Measurements from ENCODE around the gene AK3.
"Not testable (repeated sequence)": the region's sequence is repeated elsewhere in the genome, so short reads cannot be mapped to it uniquely, and the experiment has no call there.

Gene AK3

GRCh38 chr9:4771788-4772187 is 30.8 kb upstream of the AK3 start:
- no peak overlapping the region for H3K4me3 ChIP-seq (ENCODE audit: low read length in 2 of 2)
- no peaks in the 10 kb centered on the region for H3K9me3 ChIP-seq (ENCODE audit: control insufficient read depth in 2 of 2, low read length in 2 of 2)
- H3K4me1 ChIP-seq (ENCODE audit: control insufficient read depth in 2 of 2, insufficient read depth in 2 of 2, low read length in 2 of 2) = no peaks in the 10 kb centered on the region
- no peak overlapping the region for H3K9ac ChIP-seq (ENCODE audit: low read depth in 1 of 2, low read length in 2 of 2)
- no peak overlapping the region for H3K27ac ChIP-seq (ENCODE audit: low read depth in 2 of 2, low read length in 2 of 2)
- no peaks in the 10 kb centered on the region for H3K27me3 ChIP-seq (ENCODE audit: control insufficient read depth in 2 of 2, insufficient read depth in 2 of 2, low read length in 2 of 2)
- H3K36me3 ChIP-seq (ENCODE audit: control insufficient read depth in 2 of 2, insufficient read depth in 2 of 2, low read length in 2 of 2) = no peaks in the 10 kb centered on the region

DNA sequence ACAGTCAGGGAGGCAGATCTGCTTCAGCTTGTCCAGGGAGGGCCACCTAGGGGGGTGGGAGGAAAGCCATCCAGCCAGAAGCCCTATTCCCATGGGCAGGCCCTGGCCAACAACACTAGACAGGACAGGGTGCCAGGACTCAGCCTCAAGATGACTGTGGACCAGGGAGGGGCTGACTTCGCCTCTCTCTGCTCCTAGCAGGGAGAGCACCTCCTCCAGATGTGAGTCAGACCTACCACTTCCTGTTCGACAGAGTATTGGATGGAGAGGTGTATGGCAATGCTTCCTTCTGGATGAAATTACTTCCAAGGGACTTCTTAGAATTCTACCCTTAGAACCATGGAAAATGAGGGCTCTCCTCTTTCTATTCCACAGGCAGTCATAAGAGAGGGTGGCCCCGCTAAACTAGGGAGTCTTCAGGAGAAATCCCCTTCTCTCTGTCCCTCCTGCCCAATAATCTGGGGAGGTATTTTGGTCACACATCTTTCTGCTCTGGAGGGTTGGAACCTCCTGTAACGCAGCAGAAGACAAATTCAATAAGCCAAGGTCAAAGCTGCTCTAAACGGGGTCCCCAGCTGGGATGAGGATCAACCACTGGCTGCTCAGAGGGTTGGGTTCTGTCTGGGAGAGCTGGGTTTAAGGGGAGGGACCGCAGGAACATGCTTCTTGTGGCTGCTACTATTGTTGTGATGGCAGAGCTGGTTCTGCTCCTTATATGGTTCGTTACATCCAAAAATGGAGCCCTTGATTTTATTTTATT is 28.5 kb upstream of the AK3 start:
- no peak overlapping the region for H3K9ac ChIP-seq (ENCODE audit: low read depth in 1 of 2, low read length in 2 of 2)
- no peaks in the 10 kb centered on the region for H3K4me1 ChIP-seq (ENCODE audit: control insufficient read depth in 2 of 2, insufficient read depth in 2 of 2, low read length in 2 of 2)
- H3K27me3 ChIP-seq (ENCODE audit: control insufficient read depth in 2 of 2, insufficient read depth in 2 of 2, low read length in 2 of 2) = no peaks in the 10 kb centered on the region
- no peak overlapping the region for H3K27ac ChIP-seq (ENCODE audit: low read depth in 2 of 2, low read length in 2 of 2)
- no peaks in the 10 kb centered on the region for H3K36me3 ChIP-seq (ENCODE audit: control insufficient read depth in 2 of 2, insufficient read depth in 2 of 2, low read length in 2 of 2)
- no peak overlapping the region for H3K4me3 ChIP-seq (ENCODE audit: low read length in 2 of 2)
- H3K9me3 ChIP-seq (ENCODE audit: control insufficient read depth in 2 of 2, low read length in 2 of 2) = no peaks in the 10 kb centered on the region

GRCh38 chr9:4768681-4769080 is 27.7 kb upstream of the AK3 start:
- Histone ChIP-seq H3K9ac (ENCODE audit: low read depth in 1 of 2, low read length in 2 of 2) (no peak overlapping the region), H3K9me3 (ENCODE audit: control insufficient read depth in 2 of 2, low read length in 2 of 2) (no peaks in the 10 kb centered on the region), H3K27ac (ENCODE audit: low read depth in 2 of 2, low read length in 2 of 2) (no peak overlapping the region), H3K36me3 (ENCODE audit: control insufficient read depth in 2 of 2, insufficient read depth in 2 of 2, low read length in 2 of 2) (no peaks in the 10 kb centered on the region), H3K27me3 (ENCODE audit: control insufficient read depth in 2 of 2, insufficient read depth in 2 of 2, low read length in 2 of 2) (no peaks in the 10 kb centered on the region), H3K4me3 (ENCODE audit: low read length in 2 of 2) (no peak overlapping the region), H3K4me1 (ENCODE audit: control insufficient read depth in 2 of 2, insufficient read depth in 2 of 2, low read length in 2 of 2) (peaks cover 0 to 1% of the 10 kb centered on the region in 2 donors)

GRCh38 chr9:4764033-4764432 is 23.0 kb upstream of the AK3 start:
- no peaks in the 10 kb centered on the region for H3K27me3 ChIP-seq (ENCODE audit: control insufficient read depth in 2 of 2, insufficient read depth in 2 of 2, low read length in 2 of 2)
- no peak overlapping the region for H3K4me3 ChIP-seq (ENCODE audit: low read length in 2 of 2)
- H3K27ac ChIP-seq (ENCODE audit: low read depth in 2 of 2, low read length in 2 of 2) = no peak overlapping the region
- no peak overlapping the region for H3K9ac ChIP-seq (ENCODE audit: low read depth in 1 of 2, low read length in 2 of 2)
- peaks cover 2 to 13% of the 10 kb centered on the region in 2 donors for H3K4me1 ChIP-seq (ENCODE audit: control insufficient read depth in 2 of 2, insufficient read depth in 2 of 2, low read length in 2 of 2)
- H3K36me3 ChIP-seq (ENCODE audit: control insufficient read depth in 2 of 2, insufficient read depth in 2 of 2, low read length in 2 of 2) = no peaks in the 10 kb centered on the region
- no peaks in the 10 kb centered on the region for H3K9me3 ChIP-seq (ENCODE audit: control insufficient read depth in 2 of 2, low read length in 2 of 2)

DNA sequence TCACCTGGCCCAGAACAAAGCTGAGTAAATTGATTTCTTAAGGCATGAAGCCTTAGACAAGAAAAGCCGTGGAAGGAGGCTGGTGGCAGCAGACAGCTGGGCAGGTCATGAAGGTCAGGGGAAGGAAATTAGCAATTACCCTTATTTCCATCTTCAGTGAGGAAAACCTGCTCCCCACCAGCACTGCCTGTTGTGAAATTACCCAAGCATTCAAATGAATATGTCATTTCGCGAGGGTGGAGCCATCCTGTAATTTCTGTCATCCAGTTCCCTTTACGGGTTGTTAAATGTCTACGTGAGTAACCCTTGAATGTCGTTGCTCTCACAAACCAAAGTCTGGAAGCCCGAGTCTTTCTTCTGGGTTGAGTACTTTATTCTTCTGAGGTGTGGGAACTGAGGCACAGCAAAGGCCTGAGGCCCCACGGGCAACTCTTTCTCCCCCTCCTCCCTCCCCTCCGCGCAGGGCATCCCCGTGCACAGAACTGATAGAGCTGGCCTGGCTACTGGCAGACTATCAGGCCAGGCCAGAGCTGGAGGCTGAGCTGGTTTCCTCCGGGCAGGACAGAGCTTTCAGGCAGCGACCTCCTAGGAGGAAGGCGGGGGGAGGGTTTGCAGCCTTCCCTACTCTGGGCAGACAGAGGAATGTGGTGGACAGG is 22.0 kb upstream of the AK3 start:
- no peaks in the 10 kb centered on the region for H3K36me3 ChIP-seq (ENCODE audit: control insufficient read depth in 2 of 2, insufficient read depth in 2 of 2, low read length in 2 of 2)
- no peaks in the 10 kb centered on the region for H3K9me3 ChIP-seq (ENCODE audit: control insufficient read depth in 2 of 2, low read length in 2 of 2)
- H3K4me1 ChIP-seq (ENCODE audit: control insufficient read depth in 2 of 2, insufficient read depth in 2 of 2, low read length in 2 of 2) = peaks cover 2 to 13% of the 10 kb centered on the region in 2 donors
- H3K27ac ChIP-seq (ENCODE audit: low read depth in 2 of 2, low read length in 2 of 2) = peak overlapping the region; percentile 82 to 84
- peak overlapping the region; percentile 65 to 78 for H3K4me3 ChIP-seq (ENCODE audit: low read length in 2 of 2)
- H3K9ac ChIP-seq (ENCODE audit: low read depth in 1 of 2, low read length in 2 of 2) = peak overlapping the region; percentile 70 to 78
- H3K27me3 ChIP-seq (ENCODE audit: control insufficient read depth in 2 of 2, insufficient read depth in 2 of 2, low read length in 2 of 2) = no peaks in the 10 kb centered on the region

- H3K27ac ChIP-seq (ENCODE audit: low read depth in 2 of 2, low read length in 2 of 2) = peak overlapping the region; percentile 82 to 84
- H3K27me3 ChIP-seq (ENCODE audit: control insufficient read depth in 2 of 2, insufficient read depth in 2 of 2, low read length in 2 of 2) = no peaks in the 10 kb centered on the region
- H3K9me3 ChIP-seq (ENCODE audit: control insufficient read depth in 2 of 2, low read length in 2 of 2) = no peaks in the 10 kb centered on the region
- H3K9ac ChIP-seq (ENCODE audit: low read depth in 1 of 2, low read length in 2 of 2) = peak overlapping the region; percentile 70 to 78
- H3K4me1 ChIP-seq (ENCODE audit: control insufficient read depth in 2 of 2, insufficient read depth in 2 of 2, low read length in 2 of 2) = peaks cover 2 to 13% of the 10 kb centered on the region in 2 donors
- peak overlapping the region; percentile 65 to 78 for H3K4me3 ChIP-seq (ENCODE audit: low read length in 2 of 2)
- H3K36me3 ChIP-seq (ENCODE audit: control insufficient read depth in 2 of 2, insufficient read depth in 2 of 2, low read length in 2 of 2) = no peaks in the 10 kb centered on the region
Observed at GRCh38 chr9:4762108-4762885, 21.3 kb upstream of the AK3 start.

DNA sequence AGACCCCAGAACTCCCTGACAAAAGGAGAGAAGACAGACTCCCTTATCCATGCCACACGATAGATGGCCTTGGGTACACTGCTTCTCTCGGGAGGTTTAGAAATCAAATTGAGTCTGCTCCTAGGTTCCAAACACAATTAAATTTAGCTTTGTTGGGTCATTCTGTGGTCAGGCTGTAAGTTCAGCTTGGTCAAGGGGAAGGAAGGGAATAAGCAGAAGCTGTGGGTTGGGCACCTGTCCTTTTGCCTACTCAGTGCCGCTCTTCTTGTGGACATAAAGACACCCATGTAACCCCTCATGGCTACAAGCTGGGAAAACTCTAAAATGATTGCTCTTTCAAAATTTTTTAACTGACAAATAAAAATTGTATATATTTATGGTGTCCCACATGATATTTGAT is 19.1 kb upstream of the AK3 start:
- Histone ChIP-seq H3K4me3 (ENCODE audit: low read length in 2 of 2) (no peak overlapping the region), H3K4me1 (ENCODE audit: control insufficient read depth in 2 of 2, insufficient read depth in 2 of 2, low read length in 2 of 2) (peaks cover 2 to 15% of the 10 kb centered on the region in 2 donors), H3K9me3 (ENCODE audit: control insufficient read depth in 2 of 2, low read length in 2 of 2) (no peaks in the 10 kb centered on the region), H3K27ac (ENCODE audit: low read depth in 2 of 2, low read length in 2 of 2) (no peak overlapping the region), H3K27me3 (ENCODE audit: control insufficient read depth in 2 of 2, insufficient read depth in 2 of 2, low read length in 2 of 2) (no peaks in the 10 kb centered on the region), H3K9ac (ENCODE audit: low read depth in 1 of 2, low read length in 2 of 2) (no peak overlapping the region), H3K36me3 (ENCODE audit: control insufficient read depth in 2 of 2, insufficient read depth in 2 of 2, low read length in 2 of 2) (no peaks in the 10 kb centered on the region)

- no peak overlapping the region for H3K27ac ChIP-seq (ENCODE audit: low read depth in 2 of 2, low read length in 2 of 2)
Observed at GRCh38 chr9:4756420-4756819, 15.4 kb upstream of the AK3 start.

DNA sequence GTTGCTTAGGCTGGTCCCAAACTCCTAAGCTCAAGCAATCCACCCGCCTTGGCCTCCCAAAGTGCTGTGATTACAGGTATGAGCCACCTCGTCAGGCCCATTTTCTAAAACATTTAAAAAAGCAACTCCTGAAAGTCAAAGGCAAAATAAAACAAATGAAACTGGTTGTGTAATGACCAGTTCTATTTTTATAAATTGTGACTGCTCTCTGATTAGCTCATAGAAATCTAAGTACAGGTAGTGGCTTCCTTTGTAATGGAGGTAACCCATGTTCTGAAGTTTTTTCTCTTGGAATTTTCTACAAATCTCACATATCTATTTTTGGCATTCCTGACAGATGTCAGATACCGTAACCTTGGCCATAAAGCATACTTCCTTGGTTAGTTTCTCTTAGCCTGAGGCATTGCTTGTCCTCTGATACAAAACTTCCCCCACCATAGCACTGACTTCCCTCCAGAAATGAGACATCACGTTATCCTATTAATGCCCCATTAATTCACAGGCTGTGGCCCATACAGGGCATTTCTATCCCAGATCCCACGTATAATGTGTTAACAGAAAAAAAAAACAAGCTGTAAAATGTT is 14.1 kb upstream of the AK3 start:
- H3K9me3 ChIP-seq (ENCODE audit: control insufficient read depth in 2 of 2, low read length in 2 of 2) = no peaks in the 10 kb centered on the region
- H3K9ac ChIP-seq (ENCODE audit: low read depth in 1 of 2, low read length in 2 of 2) = no peak overlapping the region
- H3K36me3 ChIP-seq (ENCODE audit: control insufficient read depth in 2 of 2, insufficient read depth in 2 of 2, low read length in 2 of 2) = no peaks in the 10 kb centered on the region
- H3K4me1 ChIP-seq (ENCODE audit: control insufficient read depth in 2 of 2, insufficient read depth in 2 of 2, low read length in 2 of 2) = peaks cover 0 to 2% of the 10 kb centered on the region in 2 donors
- H3K27me3 ChIP-seq (ENCODE audit: control insufficient read depth in 2 of 2, insufficient read depth in 2 of 2, low read length in 2 of 2) = no peaks in the 10 kb centered on the region
- H3K4me3 ChIP-seq (ENCODE audit: low read length in 2 of 2) = no peak overlapping the region
- no peak overlapping the region for H3K27ac ChIP-seq (ENCODE audit: low read depth in 2 of 2, low read length in 2 of 2)

More at GRCh38 chr9:4756420-4756819, 15.4 kb upstream of the AK3 start:
- H3K9ac ChIP-seq (ENCODE audit: low read depth in 1 of 2, low read length in 2 of 2) = no peak overlapping the region
- no peaks in the 10 kb centered on the region for H3K9me3 ChIP-seq (ENCODE audit: control insufficient read depth in 2 of 2, low read length in 2 of 2)
- H3K27me3 ChIP-seq (ENCODE audit: control insufficient read depth in 2 of 2, insufficient read depth in 2 of 2, low read length in 2 of 2) = no peaks in the 10 kb centered on the region
- H3K4me1 ChIP-seq (ENCODE audit: control insufficient read depth in 2 of 2, insufficient read depth in 2 of 2, low read length in 2 of 2) = peaks cover 0 to 2% of the 10 kb centered on the region in 2 donors
- H3K4me3 ChIP-seq (ENCODE audit: low read length in 2 of 2) = no peak overlapping the region
- H3K36me3 ChIP-seq (ENCODE audit: control insufficient read depth in 2 of 2, insufficient read depth in 2 of 2, low read length in 2 of 2) = no peaks in the 10 kb centered on the region

DNA sequence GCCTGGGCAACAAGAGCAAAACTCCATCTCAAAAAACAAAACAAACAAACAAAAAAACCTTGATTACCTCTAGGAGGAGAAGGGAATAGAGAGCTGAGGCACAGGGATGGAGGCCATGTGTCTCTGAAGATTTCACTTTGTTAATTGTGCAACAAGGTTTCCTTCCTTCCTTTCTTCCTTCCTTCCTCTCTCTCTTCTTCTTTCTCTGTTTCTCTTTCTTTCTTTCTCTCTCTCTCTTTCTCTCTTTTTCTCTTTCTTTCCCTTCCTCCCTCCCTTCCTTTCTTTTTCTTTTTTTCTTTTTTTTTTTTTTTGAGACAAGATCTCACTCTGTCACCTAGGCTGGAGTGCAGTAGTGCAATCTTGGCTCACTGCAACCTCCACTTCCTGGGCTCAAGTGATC is 13.5 kb upstream of the AK3 start:
- not testable (repeated sequence) for H3K4me3 ChIP-seq (ENCODE audit: low read length in 2 of 2); H3K4me1 ChIP-seq (ENCODE audit: control insufficient read depth in 2 of 2, insufficient read depth in 2 of 2, low read length in 2 of 2); H3K36me3 ChIP-seq (ENCODE audit: control insufficient read depth in 2 of 2, insufficient read depth in 2 of 2, low read length in 2 of 2); H3K27me3 ChIP-seq (ENCODE audit: control insufficient read depth in 2 of 2, insufficient read depth in 2 of 2, low read length in 2 of 2); H3K9ac ChIP-seq (ENCODE audit: low read depth in 1 of 2, low read length in 2 of 2); H3K27ac ChIP-seq (ENCODE audit: low read depth in 2 of 2, low read length in 2 of 2); H3K9me3 ChIP-seq (ENCODE audit: control insufficient read depth in 2 of 2, low read length in 2 of 2)

Measured in mucosa of rectum (tissue), 2 donors.